G401 (cell line): Measurements from ENCODE around the gene HCAR1. TPM values are rescaled to one million over a fixed set of nuclear protein-coding genes. Genes with fewer than 3 reads are reported as not detected.
A peak's percentile ranks its signal among the peaks of the same experiment; 100 is the strongest.
"Not testable (repeated sequence)": the region's sequence is repeated elsewhere in the genome, so short reads cannot be mapped to it uniquely, and the experiment has no call there.

ENCODE experiments used
- DNase-seq: peaks from one replicate; pipeline ENCODE4 v3.0.0-alpha.2; 2015; ENCODE audit warnings: low spot score
- in situ Hi-C: cut with HindIII; loops from 2 replicates; pipeline ENCODE4 v1.10.0; 2016; ENCODE audit warnings: low sequenced_read_pairs, mixed read lengths
- total RNA-seq: library from RNA; depleted of rRNA; stranded (reverse); fragments of >200 nt; shearing (Covaris generic); gene quantifications from 2 replicates; pipeline ENCODE4 v1.2.3, GENCODE V29; 2014

HCAR1 gene
- total RNA-seq, 1 experiment from 2014 or later, result not detected

GRCh38 chr12:122724641-122725243 lies 5.9 kb downstream of the HCAR1 start:
- no peak for DNase-seq
- in situ Hi-C loops, result no loop called here

- in situ Hi-C loops, result no loop called here
- DNase-seq, result no peak
Observed at GRCh38 chr12:122722387-122722786, 8.3 kb downstream of the HCAR1 start.

- no peak for DNase-seq
- in situ Hi-C loops, result no loop called here
Observed at GRCh38 chr12:122721057-122721545, 9.5 kb downstream of the HCAR1 start.

- peak; percentile 15 for DNase-seq
- in situ Hi-C loops, result not testable (repeated sequence)
Observed at GRCh38 chr12:122716658-122717057, 14.0 kb downstream of the HCAR1 start, which contains the start of gene HCAR3. TSS of gene HCAR3 (minus strand) at chr12:122716811. CDS start at chr12:122716737, 74 bp downstream.

- in situ Hi-C loops, DNase-seq: not testable (repeated sequence)
Observed at GRCh38 chr12:122715211-122715610, 15.4 kb downstream of the HCAR1 start.

- in situ Hi-C loops, DNase-seq: not testable (repeated sequence)
Observed at GRCh38 chr12:122713491-122714188, 17.0 kb downstream of the HCAR1 start.

- in situ Hi-C loops, DNase-seq: not testable (repeated sequence)
Observed at GRCh38 chr12:122711266-122711665, 19.4 kb downstream of the HCAR1 start.

GRCh38 chr12:122710341-122710740 lies 20.3 kb downstream of the HCAR1 start:
- DNase-seq, in situ Hi-C loops: not testable (repeated sequence)

- in situ Hi-C loops, DNase-seq: not testable (repeated sequence)
Observed at GRCh38 chr12:122709287-122709686, 21.4 kb downstream of the HCAR1 start.

GRCh38 chr12:122703841-122704240 lies 26.8 kb downstream of the HCAR1 start:
- in situ Hi-C loops, DNase-seq: not testable (repeated sequence)

- DNase-seq, result peak; percentile 17
- in situ Hi-C loops, result not testable (repeated sequence)
Observed at GRCh38 chr12:122702890-122703611, 27.6 kb downstream of the HCAR1 start, which contains the start of gene HCAR2. TSS of gene HCAR2 (minus strand) at chr12:122703357. CDS start at chr12:122703283, 74 bp downstream.

- DNase-seq, in situ Hi-C loops: not testable (repeated sequence)
Observed at GRCh38 chr12:122701481-122701880, 29.2 kb downstream of the HCAR1 start.

- in situ Hi-C loops, DNase-seq: not testable (repeated sequence)
Observed at GRCh38 chr12:122700038-122700710, 30.5 kb downstream of the HCAR1 start.

GRCh38 chr12:122696922-122697321 lies 33.7 kb downstream of the HCAR1 start:
- in situ Hi-C loops, DNase-seq: not testable (repeated sequence)

GRCh38 chr12:122691566-122691965 lies 39.1 kb downstream of the HCAR1 start:
- no peak for DNase-seq
- in situ Hi-C loops, result no loop called here

GRCh38 chr12:122688291-122688690 lies 42.4 kb downstream of the HCAR1 start:
- in situ Hi-C loops, result no loop called here
- DNase-seq, result no peak

GRCh38 chr12:122687086-122687485 lies 43.6 kb downstream of the HCAR1 start:
- in situ Hi-C loops, result no loop called here
- no peak for DNase-seq

- no peak for DNase-seq
- in situ Hi-C loops, result no loop called here
Observed at GRCh38 chr12:122686538-122686937, 44.1 kb downstream of the HCAR1 start.

GRCh38 chr12:122684297-122684813 lies 46.3 kb downstream of the HCAR1 start:
- in situ Hi-C loops, result no loop called here
- DNase-seq, result no peak
